ENCODE measurements around the gene CBFA2T2. TPM values are rescaled to one million over a fixed set of nuclear protein-coding genes. Genes with fewer than 3 reads are reported as not detected.
A peak's percentile ranks its signal among the peaks of the same experiment; 100 is the strongest.

Gene CBFA2T2
- polyA plus RNA-seq, 1 donor (not counting 4 experiments of a cell fraction or from before 2014, with no cell fraction given), result 6.8 TPM

DNA sequence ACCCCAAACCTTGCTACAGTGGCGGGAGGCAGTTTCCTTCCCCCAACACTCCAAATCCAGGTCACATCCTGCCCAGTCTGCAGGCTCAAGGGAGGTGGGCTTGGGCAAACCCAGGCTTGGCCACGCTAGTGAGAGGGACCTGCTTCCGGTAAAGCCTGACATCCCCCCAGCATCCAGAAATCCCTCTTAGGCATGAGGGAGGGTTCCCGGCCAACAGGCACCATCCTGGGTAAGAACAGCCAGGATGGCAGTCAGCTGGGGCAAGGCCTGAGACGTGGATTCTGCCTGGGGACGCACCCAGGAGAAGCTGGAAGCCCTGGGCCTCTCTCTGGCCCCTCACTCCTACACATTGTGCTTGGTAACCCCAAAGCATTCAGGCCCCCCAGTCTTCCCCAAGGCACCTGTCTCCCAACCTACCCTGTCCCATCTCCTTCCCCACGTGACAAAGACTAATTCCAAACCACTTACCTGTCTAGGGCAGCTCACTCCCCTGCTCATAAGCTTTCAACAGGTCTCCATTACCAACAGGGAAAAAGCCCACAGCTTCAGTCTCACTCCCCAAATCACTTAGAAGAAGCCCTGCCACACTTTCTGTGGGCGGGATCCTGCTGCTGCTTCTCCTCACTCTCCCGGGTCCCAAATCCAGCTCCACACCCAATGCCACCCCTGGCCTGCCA lies 174.3 kb downstream of the CBFA2T2 start:
- H3K9ac ChIP-seq (ENCODE audit: control insufficient read depth, extremely low read depth, insufficient read depth, low read length), result peak overlapping the region; percentile 78
- H4K20me1 ChIP-seq (ENCODE audit: control insufficient read depth, extremely low read depth, insufficient read depth, low read length), result no peaks in the 10 kb centered on the region
- H3K9me3 ChIP-seq (ENCODE audit: control insufficient read depth, low read depth, low read length), result no peaks in the 10 kb centered on the region
- peak overlapping the region; percentile 43 for H3K27ac ChIP-seq (ENCODE audit: control insufficient read depth, insufficient read depth, low read length)
- no peaks in the 10 kb centered on the region for H3K9me1 ChIP-seq (ENCODE audit: control insufficient read depth, extremely low read depth, insufficient read depth, low read length)
- peak overlapping the region; percentile 88 for H2AFZ ChIP-seq (ENCODE audit: control insufficient read depth, low read length)
- no peaks in the 10 kb centered on the region for H3K79me2 ChIP-seq (ENCODE audit: control insufficient read depth, insufficient read depth, low read length)
- no peaks in the 10 kb centered on the region for H3K27me3 ChIP-seq (ENCODE audit: control insufficient read depth, extremely low read depth, insufficient read depth, low read length)
- peak overlapping the region; percentile 76 to 85 (median 78) for H3K4me3 ChIP-seq (ENCODE audit: control insufficient read depth in 2 of 3, extremely low read depth in 1 of 3, insufficient read depth in 2 of 3, low read depth in 1 of 3, low read length in 3 of 3)
- H3K4me1 ChIP-seq (ENCODE audit: control insufficient read depth, extremely low read depth, insufficient read depth, low read length), result peaks cover 27% of the 10 kb centered on the region
- H3K4me2 ChIP-seq (ENCODE audit: control insufficient read depth, extremely low read depth, insufficient read depth, low read depth, low read length), result peak overlapping the region; percentile 97
- DNase-seq (ENCODE audit: low read depth, low spot score) (no peak), FAIRE-seq (no peak)
- no peaks in the 10 kb centered on the region for H3K36me3 ChIP-seq (ENCODE audit: control insufficient read depth in 2 of 2, extremely low read depth in 1 of 2, insufficient read depth in 2 of 2, low read length in 2 of 2)
- TF ChIP-seq EZH2 (IDR thresholded peaks at IDR 0.05; ENCODE audit: low read length), result no peak
- TF ChIP-seq, protein P1, sequence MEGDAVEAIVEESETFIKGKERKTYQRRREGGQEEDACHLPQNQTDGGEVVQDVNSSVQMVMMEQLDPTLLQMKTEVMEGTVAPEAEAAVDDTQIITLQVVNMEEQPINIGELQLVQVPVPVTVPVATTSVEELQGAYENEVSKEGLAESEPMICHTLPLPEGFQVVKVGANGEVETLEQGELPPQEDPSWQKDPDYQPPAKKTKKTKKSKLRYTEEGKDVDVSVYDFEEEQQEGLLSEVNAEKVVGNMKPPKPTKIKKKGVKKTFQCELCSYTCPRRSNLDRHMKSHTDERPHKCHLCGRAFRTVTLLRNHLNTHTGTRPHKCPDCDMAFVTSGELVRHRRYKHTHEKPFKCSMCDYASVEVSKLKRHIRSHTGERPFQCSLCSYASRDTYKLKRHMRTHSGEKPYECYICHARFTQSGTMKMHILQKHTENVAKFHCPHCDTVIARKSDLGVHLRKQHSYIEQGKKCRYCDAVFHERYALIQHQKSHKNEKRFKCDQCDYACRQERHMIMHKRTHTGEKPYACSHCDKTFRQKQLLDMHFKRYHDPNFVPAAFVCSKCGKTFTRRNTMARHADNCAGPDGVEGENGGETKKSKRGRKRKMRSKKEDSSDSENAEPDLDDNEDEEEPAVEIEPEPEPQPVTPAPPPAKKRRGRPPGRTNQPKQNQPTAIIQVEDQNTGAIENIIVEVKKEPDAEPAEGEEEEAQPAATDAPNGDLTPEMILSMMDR (optimal IDR thresholded peaks at IDR 0.05 in 1 of 3, IDR thresholded peaks at IDR 0.05 in 1 of 3, conservative IDR thresholded peaks at IDR 0.05 in 1 of 3; ENCODE audit: extremely low read depth in 1 of 3, insufficient read depth in 2 of 3, low read length in 3 of 3), result no peak
- dilution Hi-C loops (cut with MboI; ENCODE audit: extremely low pct_ligation_motif_present, low sequenced_read_pairs), result no loop called here

DNA sequence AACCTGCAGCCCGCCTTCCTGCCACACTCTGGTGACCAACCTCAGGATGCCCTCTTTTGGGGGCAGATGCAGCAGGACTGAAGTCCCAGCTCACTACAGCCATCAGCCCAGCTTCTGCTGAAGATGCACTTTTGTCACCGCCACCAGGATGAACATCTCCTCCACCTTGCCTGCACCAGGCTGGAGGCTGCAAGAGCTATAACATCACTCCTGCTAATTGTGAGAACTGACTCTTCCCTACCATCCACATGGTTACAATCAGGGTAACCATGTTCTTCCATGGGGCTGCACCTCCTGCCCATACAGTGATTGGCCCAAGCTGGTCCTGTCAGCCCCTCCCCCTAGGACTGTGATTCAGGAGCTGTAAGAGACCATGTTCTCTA lies 174.9 kb downstream of the CBFA2T2 start:
- TF ChIP-seq, protein P1 (optimal IDR thresholded peaks at IDR 0.05 in 1 of 3, IDR thresholded peaks at IDR 0.05 in 1 of 3, conservative IDR thresholded peaks at IDR 0.05 in 1 of 3; ENCODE audit: extremely low read depth in 1 of 3, insufficient read depth in 2 of 3, low read length in 3 of 3), result no peak
- TF ChIP-seq EZH2 (IDR thresholded peaks at IDR 0.05; ENCODE audit: low read length), result no peak
- no peak overlapping the region for H3K27ac ChIP-seq (ENCODE audit: control insufficient read depth, insufficient read depth, low read length)
- H3K27me3 ChIP-seq (ENCODE audit: control insufficient read depth, extremely low read depth, insufficient read depth, low read length), result no peaks in the 10 kb centered on the region
- no peaks in the 10 kb centered on the region for H3K9me3 ChIP-seq (ENCODE audit: control insufficient read depth, low read depth, low read length)
- H4K20me1 ChIP-seq (ENCODE audit: control insufficient read depth, extremely low read depth, insufficient read depth, low read length), result no peaks in the 10 kb centered on the region
- H3K4me1 ChIP-seq (ENCODE audit: control insufficient read depth, extremely low read depth, insufficient read depth, low read length), result peaks cover 27% of the 10 kb centered on the region
- H3K9ac ChIP-seq (ENCODE audit: control insufficient read depth, extremely low read depth, insufficient read depth, low read length), result no peak overlapping the region
- no peak for FAIRE-seq
- no peaks in the 10 kb centered on the region for H3K9me1 ChIP-seq (ENCODE audit: control insufficient read depth, extremely low read depth, insufficient read depth, low read length)
- no peak for DNase-seq (ENCODE audit: low read depth, low spot score)
- dilution Hi-C loops (cut with MboI; ENCODE audit: extremely low pct_ligation_motif_present, low sequenced_read_pairs), result no loop called here
- H3K4me2 ChIP-seq (ENCODE audit: control insufficient read depth, extremely low read depth, insufficient read depth, low read depth, low read length), result no peak overlapping the region
- no peak overlapping the region for H2AFZ ChIP-seq (ENCODE audit: control insufficient read depth, low read length)
- H3K36me3 ChIP-seq (ENCODE audit: control insufficient read depth in 2 of 2, extremely low read depth in 1 of 2, insufficient read depth in 2 of 2, low read length in 2 of 2), result no peaks in the 10 kb centered on the region
- no peaks in the 10 kb centered on the region for H3K79me2 ChIP-seq (ENCODE audit: control insufficient read depth, insufficient read depth, low read length)
- H3K4me3 ChIP-seq (ENCODE audit: control insufficient read depth in 2 of 3, extremely low read depth in 1 of 3, insufficient read depth in 2 of 3, low read depth in 1 of 3, low read length in 3 of 3), result no peak overlapping the region

Data from keratinocyte (primary cell).